ENCODE measurements around the gene SFR1.

The SFR1 gene

DNA sequence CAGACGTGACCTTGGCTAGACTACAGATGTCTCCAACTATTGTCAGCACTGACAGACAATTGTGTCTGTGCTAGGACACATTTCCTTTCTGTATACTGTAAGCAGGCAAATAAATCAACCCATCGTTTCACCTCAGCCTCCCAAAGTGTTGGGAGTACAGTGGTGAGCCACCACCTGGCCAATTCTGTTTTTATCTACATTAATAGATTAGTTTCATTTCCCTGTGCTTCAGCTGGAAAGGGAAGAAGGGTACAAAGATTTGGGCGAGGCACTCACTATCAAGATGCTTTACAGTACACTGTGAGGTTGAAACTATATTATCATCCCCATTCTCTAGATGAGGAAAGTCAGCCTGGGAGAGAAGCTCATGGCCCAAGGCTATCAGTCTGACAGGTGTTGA is 21.9 kb downstream of the SFR1 start:
- Histone ChIP-seq H3K9me2 (replicated peaks; ENCODE audit: insufficient read depth, low read length) (no peaks in the 10 kb centered on the region), H3K9ac (ENCODE audit: low read length) (no peak overlapping the region), H2AFZ (ENCODE audit: low read length) (no peak overlapping the region), H3K4me3 (ENCODE audit: low read length) (no peak overlapping the region), H3K27me3 (replicated peaks; ENCODE audit: insufficient read depth, low read length) (no peaks in the 10 kb centered on the region), H4K20me1 (ENCODE audit: insufficient read depth, low read length) (no peaks in the 10 kb centered on the region), H3F3A (ENCODE audit: insufficient read depth, low read length) (no peaks in the 10 kb centered on the region), H3K27ac (ENCODE audit: low read length) (no peak overlapping the region), H3K4me2 (ENCODE audit: low read depth, low read length) (no peak overlapping the region), H3K9me3 (replicated peaks; ENCODE audit: insufficient read depth, low read length) (no peaks in the 10 kb centered on the region), H3K79me2 (ENCODE audit: low read length) (no peaks in the 10 kb centered on the region), H3K4me1 (ENCODE audit: low read length) (no peaks in the 10 kb centered on the region), H3K36me3 (replicated peaks; ENCODE audit: insufficient read depth, low read length) (no peaks in the 10 kb centered on the region)
- TF ChIP-seq, protein P1, sequence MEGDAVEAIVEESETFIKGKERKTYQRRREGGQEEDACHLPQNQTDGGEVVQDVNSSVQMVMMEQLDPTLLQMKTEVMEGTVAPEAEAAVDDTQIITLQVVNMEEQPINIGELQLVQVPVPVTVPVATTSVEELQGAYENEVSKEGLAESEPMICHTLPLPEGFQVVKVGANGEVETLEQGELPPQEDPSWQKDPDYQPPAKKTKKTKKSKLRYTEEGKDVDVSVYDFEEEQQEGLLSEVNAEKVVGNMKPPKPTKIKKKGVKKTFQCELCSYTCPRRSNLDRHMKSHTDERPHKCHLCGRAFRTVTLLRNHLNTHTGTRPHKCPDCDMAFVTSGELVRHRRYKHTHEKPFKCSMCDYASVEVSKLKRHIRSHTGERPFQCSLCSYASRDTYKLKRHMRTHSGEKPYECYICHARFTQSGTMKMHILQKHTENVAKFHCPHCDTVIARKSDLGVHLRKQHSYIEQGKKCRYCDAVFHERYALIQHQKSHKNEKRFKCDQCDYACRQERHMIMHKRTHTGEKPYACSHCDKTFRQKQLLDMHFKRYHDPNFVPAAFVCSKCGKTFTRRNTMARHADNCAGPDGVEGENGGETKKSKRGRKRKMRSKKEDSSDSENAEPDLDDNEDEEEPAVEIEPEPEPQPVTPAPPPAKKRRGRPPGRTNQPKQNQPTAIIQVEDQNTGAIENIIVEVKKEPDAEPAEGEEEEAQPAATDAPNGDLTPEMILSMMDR (IDR thresholded peaks at IDR 0.05; ENCODE audit: low read length): no peak
- no peak for TF ChIP-seq EZH2phosphoT487 (IDR thresholded peaks at IDR 0.05; ENCODE audit: low read length)
- no peak for TF ChIP-seq EZH2 (optimal IDR thresholded peaks at IDR 0.05; ENCODE audit: low read depth, low read length)
- DNase-seq: no peak

DNA sequence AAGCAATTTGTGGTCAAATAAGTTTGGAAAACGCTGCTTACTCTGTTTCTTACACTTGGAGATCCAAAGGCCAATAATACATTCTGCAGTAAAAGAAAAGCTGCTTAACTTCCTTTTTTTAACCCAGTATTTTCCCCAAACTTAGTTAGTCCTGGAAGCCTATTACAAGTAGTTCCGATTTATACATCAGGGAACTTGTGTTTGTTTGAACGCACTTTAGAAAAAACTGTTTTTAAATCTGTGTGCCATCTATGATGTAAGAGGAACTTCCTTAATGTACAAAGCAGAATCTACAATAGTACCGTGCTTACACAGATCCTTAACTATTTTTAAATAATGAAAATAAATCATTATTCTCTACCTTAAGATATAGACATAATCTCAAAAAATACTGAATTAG is 23.0 kb downstream of the SFR1 start:
- H4K20me1 ChIP-seq (ENCODE audit: insufficient read depth, low read length): no peaks in the 10 kb centered on the region
- no peak overlapping the region for H2AFZ ChIP-seq (ENCODE audit: low read length)
- TF ChIP-seq EZH2phosphoT487 (IDR thresholded peaks at IDR 0.05; ENCODE audit: low read length) (no peak), EZH2 (optimal IDR thresholded peaks at IDR 0.05; ENCODE audit: low read depth, low read length) (no peak)
- TF ChIP-seq, protein P1 (IDR thresholded peaks at IDR 0.05; ENCODE audit: low read length): no peak
- H3K4me2 ChIP-seq (ENCODE audit: low read depth, low read length): no peak overlapping the region
- no peaks in the 10 kb centered on the region for H3F3A ChIP-seq (ENCODE audit: insufficient read depth, low read length)
- no peak overlapping the region for H3K27ac ChIP-seq (ENCODE audit: low read length)
- H3K9me2 ChIP-seq (replicated peaks; ENCODE audit: insufficient read depth, low read length): no peaks in the 10 kb centered on the region
- H3K4me3 ChIP-seq (ENCODE audit: low read length): no peak overlapping the region
- H3K9me3 ChIP-seq (replicated peaks; ENCODE audit: insufficient read depth, low read length): no peaks in the 10 kb centered on the region
- H3K79me2 ChIP-seq (ENCODE audit: low read length): no peaks in the 10 kb centered on the region
- H3K27me3 ChIP-seq (replicated peaks; ENCODE audit: insufficient read depth, low read length): no peaks in the 10 kb centered on the region
- H3K4me1 ChIP-seq (ENCODE audit: low read length): no peaks in the 10 kb centered on the region
- DNase-seq: no peak
- H3K9ac ChIP-seq (ENCODE audit: low read length): no peak overlapping the region
- no peaks in the 10 kb centered on the region for H3K36me3 ChIP-seq (replicated peaks; ENCODE audit: insufficient read depth, low read length)

GRCh38 chr10:104146882-104147281 is 24.9 kb downstream of the SFR1 start:
- Histone ChIP-seq H3K27me3 (replicated peaks; ENCODE audit: insufficient read depth, low read length) (no peaks in the 10 kb centered on the region), H4K20me1 (ENCODE audit: insufficient read depth, low read length) (no peaks in the 10 kb centered on the region), H3K79me2 (ENCODE audit: low read length) (no peaks in the 10 kb centered on the region), H3K27ac (ENCODE audit: low read length) (no peak overlapping the region), H3F3A (ENCODE audit: insufficient read depth, low read length) (no peaks in the 10 kb centered on the region), H3K9ac (ENCODE audit: low read length) (no peak overlapping the region), H3K4me2 (ENCODE audit: low read depth, low read length) (no peak overlapping the region), H2AFZ (ENCODE audit: low read length) (no peak overlapping the region), H3K36me3 (replicated peaks; ENCODE audit: insufficient read depth, low read length) (no peaks in the 10 kb centered on the region), H3K4me3 (ENCODE audit: low read length) (no peak overlapping the region), H3K9me2 (replicated peaks; ENCODE audit: insufficient read depth, low read length) (no peaks in the 10 kb centered on the region), H3K9me3 (replicated peaks; ENCODE audit: insufficient read depth, low read length) (no peaks in the 10 kb centered on the region), H3K4me1 (ENCODE audit: low read length) (no peaks in the 10 kb centered on the region)
- TF ChIP-seq EZH2phosphoT487 (IDR thresholded peaks at IDR 0.05; ENCODE audit: low read length) (no peak), EZH2 (optimal IDR thresholded peaks at IDR 0.05; ENCODE audit: low read depth, low read length) (no peak)
- TF ChIP-seq, protein P1 (IDR thresholded peaks at IDR 0.05; ENCODE audit: low read length): no peak
- no peak for DNase-seq

Data from MM.1S (cell line).